Measurements from ENCODE around the gene KNDC1.
"Not testable (repeated sequence)": the region's sequence is repeated elsewhere in the genome, so short reads cannot be mapped to it uniquely, and the experiment has no call there.

Gene KNDC1

DNA sequence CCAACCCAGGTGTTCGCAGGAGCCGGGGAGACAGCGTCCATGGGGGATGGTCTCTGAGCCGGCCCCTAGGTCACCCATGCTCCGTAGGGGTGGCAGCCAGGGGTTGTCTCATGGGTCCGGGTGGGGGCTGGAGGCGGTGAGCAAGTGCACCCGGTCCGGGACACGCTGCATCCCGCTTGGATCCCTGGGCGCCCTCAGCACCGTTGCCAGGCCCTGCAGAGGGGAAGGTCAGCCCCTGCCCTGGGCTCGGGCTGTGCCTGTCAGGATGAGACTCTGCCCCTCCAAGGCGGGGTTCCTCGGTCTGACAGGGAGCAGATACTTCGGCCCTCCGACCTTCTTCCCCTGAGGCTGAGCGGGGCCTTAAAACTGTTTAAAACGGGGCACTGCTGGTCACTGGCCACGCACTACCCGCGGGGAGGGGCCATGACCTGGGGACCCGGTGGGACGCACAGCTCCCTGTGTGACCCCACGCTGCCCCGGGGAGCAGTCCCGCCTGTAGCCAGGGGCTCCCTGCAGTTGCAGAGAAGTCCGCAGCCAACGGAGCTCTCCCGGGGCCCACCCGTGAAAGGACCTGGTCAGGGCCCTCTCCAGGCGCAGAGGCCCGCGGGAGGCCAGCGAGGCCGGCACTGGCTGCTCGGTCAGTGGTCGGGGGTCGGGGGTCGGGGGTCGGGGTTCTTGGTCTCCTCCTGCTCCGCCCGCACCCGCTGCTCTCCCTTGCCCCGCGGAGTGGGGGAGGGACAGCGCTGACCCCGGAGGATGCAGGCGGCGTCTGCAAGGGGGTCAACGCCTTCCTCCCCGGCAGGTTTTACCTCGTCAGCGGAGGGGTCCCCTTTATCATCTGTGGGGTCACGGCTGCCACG, 33.4 kb upstream of the KNDC1 start:
- in situ Hi-C loops (cut with HindIII; ENCODE audit: low sequenced_read_pairs) = no loop called here

DNA sequence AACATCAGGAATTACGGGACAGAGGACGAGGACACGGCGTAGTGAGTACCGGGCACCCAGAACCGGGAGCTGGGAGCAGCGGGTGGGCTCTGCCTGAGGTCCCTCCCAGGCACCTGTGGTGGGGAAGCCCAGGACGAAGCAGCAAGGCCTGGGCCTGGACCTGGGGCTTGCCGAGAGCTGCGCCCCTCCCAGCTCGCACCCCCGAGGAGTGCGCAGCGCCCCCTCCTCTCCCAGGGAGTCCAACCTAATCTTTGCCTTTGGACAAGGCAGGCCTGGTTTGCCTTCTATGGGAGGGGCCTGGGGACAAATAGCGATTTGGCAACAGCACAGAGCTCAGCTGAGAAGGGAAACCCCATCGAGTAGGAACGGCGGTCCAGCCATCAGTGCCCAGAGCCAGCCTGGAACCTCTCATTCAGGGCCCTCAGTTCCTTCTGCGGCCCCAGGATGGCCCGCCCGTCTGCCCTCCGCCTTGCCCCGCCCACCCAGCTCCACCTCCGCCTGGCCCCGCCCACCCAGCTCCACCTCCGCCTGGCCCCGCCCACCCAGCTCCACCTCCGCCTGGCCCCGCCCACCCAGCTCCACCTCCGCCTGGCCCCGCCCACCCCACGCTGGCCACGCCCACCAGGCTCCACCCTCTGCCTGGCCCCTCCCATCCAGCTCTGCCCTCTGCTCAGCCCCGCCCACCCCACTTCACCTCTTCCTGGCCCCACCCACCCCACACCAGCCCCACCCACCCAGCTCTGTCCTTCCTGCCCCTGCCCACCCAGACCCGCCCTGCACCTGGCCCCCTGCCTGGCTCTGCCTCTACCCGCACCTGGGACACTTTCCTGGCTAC, 32.5 kb upstream of the KNDC1 start:
- in situ Hi-C loops (cut with HindIII; ENCODE audit: low sequenced_read_pairs) = no loop called here

DNA sequence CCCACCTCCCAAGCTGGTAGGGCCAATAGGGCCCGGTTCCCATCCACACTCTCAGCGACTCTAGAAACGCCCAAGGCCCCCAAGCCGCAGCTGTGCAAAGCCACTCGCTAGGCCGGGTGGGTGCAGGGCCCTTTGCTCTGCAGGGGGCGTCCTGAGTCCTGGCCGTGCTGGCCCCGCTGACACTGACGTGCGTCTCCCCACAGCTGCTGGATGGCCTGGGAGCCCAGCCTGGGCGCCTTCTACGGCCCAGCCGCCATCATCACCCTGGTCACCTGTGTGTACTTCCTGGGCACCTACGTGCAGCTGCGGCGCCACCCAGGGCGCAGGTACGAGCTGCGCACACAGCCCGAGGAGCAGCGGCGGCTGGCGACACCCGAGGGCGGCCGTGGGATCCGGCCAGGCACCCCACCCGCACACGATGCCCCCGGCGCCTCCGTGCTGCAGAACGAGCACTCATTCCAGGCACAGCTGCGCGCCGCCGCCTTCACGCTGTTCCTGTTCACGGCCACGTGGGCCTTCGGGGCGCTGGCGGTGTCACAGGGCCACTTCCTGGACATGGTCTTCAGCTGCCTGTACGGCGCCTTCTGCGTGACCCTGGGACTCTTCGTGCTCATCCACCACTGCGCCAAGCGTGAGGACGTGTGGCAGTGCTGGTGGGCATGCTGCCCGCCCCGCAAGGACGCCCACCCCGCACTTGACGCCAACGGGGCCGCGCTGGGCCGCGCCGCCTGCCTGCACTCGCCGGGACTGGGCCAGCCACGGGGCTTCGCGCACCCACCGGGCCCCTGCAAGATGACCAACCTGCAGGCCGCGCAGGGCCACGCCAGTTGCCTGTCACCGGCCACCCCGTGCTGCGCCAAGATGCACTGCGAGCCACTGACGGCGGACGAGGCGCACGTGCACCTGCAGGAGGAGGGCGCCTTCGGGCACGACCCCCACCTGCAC, 31.6 kb upstream of the KNDC1 start:
- in situ Hi-C loops (cut with HindIII; ENCODE audit: low sequenced_read_pairs) = no loop called here

DNA sequence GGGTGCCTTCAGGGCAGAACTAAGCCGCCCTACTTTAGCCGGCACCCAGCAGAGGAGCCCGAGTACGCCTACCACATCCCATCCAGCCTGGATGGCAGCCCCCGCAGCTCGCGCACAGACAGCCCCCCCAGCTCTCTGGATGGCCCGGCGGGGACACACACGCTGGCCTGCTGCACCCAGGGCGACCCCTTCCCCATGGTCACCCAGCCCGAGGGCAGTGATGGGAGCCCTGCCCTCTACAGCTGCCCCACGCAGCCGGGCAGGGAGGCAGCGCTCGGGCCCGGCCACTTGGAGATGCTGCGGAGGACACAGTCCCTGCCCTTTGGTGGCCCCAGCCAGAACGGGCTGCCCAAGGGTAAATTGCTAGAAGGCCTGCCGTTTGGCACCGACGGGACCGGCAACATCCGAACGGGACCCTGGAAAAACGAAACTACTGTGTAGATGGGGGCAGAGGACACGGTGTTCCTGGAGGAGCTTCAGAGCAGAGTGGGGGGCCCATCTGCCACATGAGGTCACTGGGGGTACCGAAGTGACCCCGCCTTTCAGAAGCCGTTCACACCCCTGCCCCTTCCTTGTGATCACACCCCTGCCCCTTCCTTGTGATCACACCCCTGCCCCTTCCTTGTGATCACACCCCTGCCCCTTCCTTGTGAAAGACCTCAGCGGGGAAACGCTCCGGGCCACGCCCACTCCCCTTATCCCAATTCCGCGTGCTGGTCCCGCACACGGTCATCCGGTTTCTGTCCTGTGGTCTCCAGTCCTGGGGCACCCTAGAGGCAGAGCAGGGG, 30.8 kb upstream of the KNDC1 start:
- in situ Hi-C loops (cut with HindIII; ENCODE audit: low sequenced_read_pairs) = no loop called here

DNA sequence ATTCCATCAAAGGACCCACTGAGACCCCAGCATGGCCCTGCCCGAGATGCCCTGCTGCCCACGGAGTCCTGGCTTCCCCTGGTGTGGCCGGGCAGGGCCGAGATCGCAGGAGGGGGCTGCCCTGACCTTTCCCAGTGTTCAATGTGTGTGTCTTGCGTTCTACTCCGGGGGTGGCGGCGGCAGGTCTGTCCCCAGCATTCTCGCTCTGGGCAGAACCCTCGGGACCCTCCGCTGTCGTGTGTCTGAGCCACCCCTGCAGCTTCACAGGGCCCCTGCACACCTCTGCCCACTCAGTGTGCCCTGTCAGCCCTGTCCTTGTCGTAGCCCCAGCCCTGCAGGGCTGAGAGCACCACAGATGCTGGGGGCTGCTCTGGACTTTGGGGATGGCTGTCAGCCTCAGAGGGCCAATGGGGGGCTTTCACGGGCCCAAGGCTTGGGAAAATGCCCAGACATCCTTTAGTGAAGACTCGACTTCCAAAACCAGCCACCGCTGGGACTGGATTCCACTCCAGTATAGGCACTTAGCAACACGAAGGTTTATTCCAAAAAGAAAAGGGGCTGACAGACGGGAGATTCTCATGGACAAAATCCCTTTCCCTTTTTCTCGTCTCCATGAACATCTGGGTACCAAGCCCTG, 30.0 kb upstream of the KNDC1 start:
- in situ Hi-C loops (cut with HindIII; ENCODE audit: low sequenced_read_pairs) = no loop called here

DNA sequence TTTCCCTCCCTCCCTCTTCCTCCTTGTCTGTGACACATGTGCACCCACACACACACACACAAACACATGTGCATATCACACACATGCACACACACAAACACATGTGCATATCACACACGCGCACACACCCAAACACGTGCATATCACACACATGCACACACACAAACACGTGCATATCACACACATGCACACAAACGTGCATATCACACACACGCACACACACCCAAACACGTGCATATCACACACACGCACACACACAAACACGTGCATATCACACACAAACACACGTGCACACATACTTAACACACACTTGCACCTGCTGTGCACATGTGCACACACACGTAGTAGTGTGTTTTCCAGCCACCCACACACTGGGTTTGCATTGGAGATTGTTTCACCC, 29.4 kb upstream of the KNDC1 start:
- in situ Hi-C loops (cut with HindIII; ENCODE audit: low sequenced_read_pairs) = no loop called here

DNA sequence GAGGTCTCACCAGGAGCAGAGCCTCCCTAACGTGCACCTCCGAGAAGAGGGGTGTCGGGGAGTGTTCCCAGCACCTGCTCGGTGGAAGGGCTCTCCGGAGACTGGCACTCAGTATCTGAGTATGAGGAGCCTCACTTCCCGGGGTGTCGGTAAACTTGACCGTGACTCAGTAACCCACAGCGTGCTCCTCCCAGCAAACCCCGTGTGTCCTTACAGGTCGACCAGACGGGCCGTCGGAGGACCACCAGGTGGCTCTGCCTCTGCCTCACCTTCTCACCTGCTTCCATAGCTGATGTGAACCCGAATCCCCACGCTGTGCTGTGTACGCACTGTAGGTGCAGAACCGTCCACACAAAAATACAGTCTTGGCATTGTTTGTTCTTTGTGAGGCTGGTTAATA, 29.0 kb upstream of the KNDC1 start:
- in situ Hi-C loops (cut with HindIII; ENCODE audit: low sequenced_read_pairs) = no loop called here

DNA sequence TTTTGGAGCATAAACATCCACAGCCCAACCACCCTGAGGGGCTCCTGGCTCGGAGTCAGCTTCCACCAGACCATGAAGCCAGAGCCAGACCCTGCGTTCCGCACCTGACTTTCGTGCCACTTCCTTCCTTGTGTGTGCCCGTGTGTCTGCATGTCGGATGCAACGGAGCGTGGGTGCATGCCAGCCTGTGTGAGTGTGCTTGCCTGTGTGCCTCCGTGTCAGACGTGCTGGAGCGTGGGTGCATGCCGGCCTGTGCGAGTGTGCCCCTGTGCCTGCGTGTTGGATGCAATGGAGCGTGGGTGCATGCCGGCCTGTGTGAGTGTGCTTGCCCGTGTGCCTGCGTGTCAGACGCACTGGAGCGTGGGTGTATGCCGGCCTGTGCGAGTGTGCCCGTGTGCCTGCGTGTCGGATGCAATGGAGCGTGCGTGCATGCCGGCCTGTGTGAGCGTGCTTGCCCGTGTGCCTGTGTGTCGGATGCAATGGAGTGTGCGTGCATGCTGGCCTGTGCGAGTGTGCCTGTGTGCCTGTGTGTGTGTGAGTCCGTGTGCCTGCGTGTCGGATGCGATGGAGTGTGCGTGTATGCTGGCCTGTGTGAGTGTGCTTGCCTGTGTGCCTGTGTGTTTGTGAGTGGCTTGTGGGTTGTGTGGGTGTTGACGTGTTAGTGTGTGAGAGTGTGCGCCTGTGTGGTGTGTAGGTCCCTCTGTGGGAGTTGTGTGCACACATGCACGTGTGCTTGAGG, 28.1 kb upstream of the KNDC1 start:
- in situ Hi-C loops (cut with HindIII; ENCODE audit: low sequenced_read_pairs) = no loop called here

DNA sequence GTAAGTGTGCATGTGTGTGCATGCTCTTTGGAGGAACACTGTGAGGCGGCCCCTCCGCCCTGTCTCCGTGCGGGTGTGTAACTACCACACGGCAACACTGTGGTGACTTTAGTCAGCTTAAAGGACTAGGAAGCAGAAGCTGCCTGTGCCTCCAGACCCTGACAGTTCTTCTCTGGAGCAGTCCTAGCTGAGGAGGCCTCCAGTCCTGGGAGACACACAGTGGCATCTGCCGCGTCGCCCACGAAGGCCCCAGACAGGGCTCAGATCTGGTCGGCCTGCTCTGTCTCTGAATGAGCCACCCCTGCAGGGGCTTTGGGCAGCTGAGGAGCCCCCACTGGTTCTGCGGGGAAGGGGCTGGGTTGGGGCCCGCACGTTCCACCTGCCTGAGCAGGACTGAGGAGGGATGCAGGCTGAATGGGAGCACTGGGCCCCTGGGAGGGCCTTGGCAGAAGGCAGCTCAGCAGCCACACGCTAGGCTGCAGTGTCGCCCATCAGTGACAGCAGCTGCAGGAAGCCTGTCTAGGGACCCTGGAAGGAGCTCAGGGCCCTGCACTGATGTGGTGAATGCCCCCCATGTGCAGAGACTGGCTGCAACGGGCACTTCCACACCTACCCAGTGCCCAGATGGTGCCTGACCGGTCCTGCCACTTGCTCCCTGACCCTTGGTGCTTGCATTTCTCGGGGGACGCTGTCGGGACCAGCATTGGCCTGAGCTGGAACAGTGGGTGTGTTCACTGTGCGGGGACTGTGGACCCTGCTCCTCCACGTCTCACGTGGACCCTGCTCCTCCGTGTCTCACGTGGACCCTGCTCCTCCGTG, 27.3 kb upstream of the KNDC1 start:
- in situ Hi-C loops (cut with HindIII; ENCODE audit: low sequenced_read_pairs) = no loop called here

DNA sequence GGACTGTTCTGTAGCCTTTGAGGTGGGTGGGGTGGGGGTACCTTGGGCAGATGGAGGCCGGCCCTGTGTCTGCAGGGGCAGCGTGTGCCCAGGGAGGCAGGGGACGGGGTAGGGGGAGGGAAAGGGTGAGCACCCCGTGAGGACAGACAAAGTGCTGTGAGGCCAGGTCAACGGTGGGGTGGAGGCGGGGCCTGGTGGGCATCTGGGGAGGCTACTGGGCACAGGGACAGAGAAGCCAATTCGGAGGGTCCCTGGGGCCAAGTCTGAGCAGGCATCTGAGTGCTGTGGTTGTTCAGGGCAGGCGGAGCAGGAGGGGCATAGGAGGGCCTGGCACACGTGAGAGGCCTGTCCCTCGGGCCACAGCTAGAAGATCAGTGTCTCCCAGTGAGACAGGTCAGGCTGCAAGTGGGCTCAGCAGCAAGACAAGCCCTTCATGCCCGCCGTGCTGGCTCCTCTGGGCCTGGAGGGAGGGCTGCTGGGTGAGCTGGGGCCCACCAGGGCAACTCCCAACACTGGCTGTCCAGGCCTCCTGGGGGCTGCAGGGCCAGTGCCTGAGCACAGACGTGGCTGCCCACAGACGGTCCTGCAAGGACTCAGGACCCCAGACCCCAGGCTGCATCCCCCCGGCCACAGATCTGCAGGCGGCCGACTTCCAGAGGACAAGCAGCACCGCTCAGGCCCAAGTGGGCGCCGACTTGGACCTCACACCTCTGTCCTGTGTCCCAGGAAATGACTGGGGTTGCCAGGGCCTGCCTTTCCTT, 26.4 kb upstream of the KNDC1 start:
- in situ Hi-C loops (cut with HindIII; ENCODE audit: low sequenced_read_pairs) = no loop called here

DNA sequence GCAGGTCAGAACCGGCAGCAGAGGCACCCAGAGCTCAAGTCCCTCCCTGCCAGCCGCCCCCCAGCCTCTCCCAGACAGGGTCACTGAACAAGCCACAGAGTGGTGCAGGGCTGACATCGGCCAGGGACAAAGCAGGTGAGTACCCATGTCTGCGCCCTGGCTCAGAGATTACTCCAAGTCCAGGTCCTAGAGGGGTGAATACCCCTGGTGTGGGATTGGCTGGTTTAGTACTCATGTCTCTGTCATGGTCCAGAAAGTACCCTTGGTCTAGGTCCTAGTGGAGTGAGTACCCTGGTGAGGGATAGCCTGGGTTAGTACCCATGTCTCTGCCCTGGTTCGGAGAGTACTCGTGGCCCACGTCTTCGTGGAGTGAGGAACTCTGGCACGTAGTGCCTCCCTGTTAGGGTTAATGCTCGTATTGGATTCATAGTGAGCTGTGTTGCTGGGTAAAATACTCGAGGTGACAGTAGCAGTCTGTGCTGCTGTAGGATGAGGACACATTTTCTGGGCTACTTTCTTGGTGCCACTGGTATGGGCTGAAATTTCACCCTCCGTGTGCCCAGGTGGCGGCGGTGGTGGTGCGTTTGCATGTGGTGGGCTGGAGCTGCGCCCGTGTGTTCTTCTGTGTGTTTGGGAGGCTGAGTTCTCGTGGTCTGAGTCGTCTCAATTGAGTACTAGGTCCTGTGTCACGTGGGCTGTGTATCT, 25.5 kb upstream of the KNDC1 start:
- in situ Hi-C loops (cut with HindIII; ENCODE audit: low sequenced_read_pairs) = no loop called here

DNA sequence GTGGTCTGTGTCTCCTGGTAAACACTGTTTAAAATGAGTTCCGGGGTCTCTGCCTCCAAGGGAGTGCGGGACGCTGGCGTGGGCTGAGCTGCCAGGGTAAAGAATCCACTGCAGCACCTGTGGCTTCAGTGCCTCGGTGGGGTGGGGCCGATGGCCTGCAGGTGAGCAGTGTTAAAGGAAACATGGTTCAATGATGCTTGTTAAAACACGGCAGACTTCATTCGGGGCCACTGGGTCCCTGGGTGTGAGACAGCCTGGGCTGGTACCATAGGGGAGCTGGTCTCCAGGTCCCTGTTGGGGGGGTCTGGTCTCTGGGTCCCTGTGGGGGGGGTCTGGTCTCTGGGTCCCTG, 24.9 kb upstream of the KNDC1 start:
- in situ Hi-C loops (cut with HindIII; ENCODE audit: low sequenced_read_pairs) = no loop called here

DNA sequence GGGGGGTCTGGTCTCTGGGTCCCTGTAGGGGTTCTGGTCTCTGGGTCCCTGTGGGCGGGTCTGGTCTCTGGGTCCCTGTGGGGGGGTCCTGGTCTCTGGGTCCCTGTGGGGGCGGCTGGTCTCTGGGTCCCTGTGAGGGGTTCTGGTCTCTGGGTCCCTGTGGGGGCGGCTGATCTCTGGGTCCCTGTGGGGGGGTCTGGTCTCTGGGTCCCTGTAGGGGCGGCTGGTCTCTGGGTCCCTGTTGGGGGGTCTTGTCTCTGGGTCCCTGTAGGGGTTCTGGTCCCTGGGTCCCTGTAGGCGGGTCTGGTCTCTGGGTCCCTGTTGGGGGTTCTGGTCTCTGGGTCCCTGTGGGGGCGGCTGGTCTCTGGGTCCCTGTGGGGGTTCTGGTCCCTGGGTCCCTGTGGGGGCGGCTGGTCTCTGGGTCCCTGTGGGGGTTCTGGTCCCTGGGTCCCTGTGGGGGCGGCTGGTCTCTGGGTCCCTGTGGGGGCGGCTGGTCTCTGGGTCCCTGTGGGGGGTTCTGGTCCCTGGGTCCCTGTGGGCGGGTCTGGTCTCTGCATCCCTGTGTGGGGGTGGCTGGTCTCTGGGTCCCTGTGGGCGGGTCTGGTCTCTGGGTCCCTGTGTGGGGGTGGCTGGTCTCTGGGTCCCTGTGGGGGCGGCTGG, 22.4 kb upstream of the KNDC1 start:
- in situ Hi-C loops (cut with HindIII; ENCODE audit: low sequenced_read_pairs) = not testable (repeated sequence)

DNA sequence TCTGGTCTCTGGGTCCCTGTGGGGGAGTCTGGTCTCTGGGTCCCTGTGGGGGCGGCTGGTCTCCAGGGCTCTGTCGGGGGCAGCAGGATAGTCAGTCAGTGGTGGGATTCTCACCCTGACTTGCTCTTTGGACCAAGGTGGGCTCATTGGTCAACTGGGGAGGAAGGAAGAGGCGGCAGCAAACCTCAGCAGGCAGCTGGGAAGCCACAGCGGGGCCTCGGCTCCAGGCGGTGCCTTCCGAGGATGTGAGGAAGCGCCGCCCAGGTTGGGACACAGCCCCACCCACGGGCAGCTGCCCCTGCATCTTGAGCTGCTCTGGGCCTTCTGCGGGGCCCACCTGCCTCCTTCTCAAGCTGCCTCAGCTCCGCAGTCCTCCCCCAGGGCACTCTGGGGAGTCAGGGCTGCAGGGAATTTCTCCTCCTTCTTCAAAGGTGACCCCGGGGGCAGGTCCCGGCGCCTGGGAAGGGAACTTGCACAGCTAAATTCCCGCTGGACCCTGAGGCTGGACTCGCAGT, 20.4 kb upstream of the KNDC1 start:
- in situ Hi-C loops (cut with HindIII; ENCODE audit: low sequenced_read_pairs) = no loop called here

DNA sequence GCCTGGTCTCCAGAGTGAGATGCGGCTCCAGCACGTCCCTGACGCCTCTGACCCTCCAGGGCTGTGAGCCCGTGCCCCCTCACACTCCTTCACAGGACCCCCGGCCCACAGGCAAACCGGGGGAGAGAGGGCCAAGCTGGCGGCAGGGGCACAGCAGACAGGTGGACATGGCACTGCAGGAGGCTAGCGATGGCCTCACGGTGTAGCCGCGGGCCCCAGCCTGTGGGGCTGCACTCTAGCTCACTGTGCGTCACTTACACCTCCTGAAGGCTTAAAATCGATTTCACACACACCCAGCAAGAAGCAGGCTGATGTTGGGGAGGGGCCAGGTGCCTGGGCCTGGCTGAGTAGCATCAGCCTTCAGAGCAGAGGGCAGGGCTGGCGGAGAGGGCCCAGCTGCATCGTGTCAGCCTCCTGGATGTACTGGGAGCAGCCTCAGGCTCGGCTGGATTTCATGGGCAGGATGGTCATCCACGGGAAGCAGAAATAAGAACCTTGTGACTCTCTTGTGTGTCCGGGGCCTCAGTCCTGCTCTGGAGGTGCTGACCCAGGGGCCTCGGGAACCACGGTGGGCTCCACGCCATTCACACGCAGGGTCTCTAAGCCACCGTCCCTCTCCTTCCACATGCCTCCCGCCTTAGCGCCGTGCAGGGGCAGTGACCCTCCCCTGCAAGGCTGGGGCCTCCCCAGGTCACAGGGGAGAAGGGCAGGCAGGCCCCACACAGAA, 19.4 kb upstream of the KNDC1 start:
- in situ Hi-C loops (cut with HindIII; ENCODE audit: low sequenced_read_pairs) = no loop called here
